COLO668 (cell line): ENCODE data around the gene ISG20L2.
A peak's percentile ranks its signal among the peaks of the same experiment; 100 is the strongest.

Experiments used
- DNase-seq: peaks from one replicate; lab custom pipeline; 2025; ENCODE audit not compliant: unreplicated experiment; lab: John Stamatoyannopoulos, UW

Gene ISG20L2

DNA sequence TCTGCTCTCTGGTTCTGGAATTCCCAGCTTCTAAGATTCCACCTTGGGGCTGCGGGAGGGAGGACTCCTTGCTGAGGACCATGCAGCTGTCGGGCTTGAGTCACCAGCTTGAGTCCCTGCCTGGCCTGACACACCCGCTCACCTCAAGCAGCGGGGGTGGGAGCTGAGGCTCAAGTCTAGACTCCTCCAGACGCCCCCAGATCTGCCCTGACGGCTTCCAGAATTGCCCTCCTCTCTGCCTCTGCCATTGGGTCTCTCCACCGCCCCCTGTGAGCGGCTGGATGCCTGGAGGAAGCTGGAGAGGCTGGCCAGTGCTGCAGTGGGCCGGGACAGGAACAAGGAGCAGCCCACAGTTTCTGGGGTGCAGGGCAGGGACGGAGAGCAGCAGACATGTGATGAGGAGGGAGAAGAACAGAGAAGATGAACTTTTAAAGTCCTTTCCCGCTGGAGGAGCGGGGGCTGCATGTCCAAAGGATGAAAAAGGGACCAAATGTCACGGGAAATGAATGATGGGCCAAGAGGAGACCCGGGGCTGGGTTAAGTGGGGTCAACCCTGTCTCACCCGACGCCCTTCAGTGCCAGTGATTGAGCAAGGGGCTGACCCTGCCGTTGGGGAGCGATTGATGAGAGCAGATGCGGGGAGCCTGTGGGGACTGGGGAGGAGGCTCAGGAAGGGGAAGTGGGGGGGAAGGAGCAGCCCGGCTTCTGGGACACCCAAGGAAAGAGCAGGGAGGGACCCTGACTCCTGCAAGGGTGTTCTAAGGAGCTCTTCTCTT is 36.7 kb downstream of the ISG20L2 start:
- DNase-seq = no peak

DNA sequence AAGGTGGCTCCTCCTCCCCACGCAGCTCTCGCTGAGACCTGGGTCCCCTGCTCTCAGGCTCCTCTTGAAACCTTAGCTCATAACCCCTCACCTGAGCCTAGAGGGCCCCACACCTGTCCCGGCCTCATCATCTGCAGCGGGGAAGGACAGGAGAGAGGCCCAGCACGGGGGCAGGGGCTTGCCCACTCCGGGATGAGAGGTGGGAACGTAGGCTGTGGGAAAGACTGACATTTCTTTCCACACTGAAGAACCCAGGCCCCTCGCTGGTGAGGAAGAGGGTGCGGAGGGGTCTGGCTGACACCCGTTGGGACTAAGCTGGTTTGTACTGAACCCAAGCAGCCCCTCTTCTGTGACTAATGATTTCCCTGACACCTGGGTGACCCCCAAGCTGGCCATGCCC is 37.4 kb downstream of the ISG20L2 start:
- DNase-seq = no peak

DNA sequence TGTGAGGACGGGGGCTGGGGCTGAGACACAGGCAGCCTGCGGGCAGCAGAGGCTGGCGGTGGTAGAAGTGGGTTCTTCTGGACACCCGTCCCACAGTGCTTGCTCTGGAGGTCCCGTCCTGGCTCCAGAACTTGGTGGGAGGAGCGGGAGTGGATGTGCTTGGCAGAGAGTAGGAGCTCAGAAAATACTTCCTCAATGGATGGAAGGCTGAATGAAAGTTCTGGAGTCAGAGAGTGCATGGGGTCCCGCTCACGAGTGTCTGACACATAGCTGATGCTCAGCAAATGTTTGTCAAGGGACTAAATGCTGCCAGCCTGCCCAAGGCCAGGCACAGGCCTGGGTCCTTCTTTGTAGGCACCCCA is 37.9 kb downstream of the ISG20L2 start:
- DNase-seq = no peak

DNA sequence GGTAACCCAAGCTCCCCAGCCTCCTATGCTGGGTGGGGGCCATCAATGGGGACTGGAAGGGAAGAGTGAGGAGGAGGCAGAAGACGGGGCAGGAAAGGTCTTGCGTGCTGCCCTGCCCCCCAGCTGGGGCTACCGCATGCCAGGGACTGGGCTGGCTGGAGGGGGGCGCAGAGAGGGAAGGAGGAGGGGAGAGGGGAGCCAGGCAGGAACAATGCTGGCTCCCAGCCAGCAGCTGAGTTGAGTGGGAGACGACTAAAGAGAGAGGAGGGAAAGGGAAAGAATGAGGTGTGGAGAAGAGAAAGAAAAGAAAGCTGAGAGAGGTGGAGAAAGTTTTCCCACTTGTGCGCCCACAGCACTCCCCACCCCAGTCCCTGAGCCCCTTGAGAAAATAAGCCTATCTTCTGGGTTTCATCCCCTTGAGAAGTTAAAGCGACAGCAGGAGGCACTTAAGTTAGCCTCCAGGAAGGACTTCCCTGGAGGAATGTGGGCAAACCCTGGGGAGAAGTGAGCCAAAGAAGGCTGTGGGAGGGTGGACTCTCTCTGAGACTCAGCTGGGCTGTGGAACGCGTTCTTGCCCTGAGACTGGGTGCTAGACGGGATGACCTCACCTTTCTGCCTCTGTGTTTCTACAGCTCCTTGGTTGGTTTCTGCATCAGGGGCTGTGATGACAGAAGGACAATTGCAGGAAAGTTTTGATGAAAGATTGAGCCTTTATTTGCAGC is 38.5 kb downstream of the ISG20L2 start:
- no peak for DNase-seq

DNA sequence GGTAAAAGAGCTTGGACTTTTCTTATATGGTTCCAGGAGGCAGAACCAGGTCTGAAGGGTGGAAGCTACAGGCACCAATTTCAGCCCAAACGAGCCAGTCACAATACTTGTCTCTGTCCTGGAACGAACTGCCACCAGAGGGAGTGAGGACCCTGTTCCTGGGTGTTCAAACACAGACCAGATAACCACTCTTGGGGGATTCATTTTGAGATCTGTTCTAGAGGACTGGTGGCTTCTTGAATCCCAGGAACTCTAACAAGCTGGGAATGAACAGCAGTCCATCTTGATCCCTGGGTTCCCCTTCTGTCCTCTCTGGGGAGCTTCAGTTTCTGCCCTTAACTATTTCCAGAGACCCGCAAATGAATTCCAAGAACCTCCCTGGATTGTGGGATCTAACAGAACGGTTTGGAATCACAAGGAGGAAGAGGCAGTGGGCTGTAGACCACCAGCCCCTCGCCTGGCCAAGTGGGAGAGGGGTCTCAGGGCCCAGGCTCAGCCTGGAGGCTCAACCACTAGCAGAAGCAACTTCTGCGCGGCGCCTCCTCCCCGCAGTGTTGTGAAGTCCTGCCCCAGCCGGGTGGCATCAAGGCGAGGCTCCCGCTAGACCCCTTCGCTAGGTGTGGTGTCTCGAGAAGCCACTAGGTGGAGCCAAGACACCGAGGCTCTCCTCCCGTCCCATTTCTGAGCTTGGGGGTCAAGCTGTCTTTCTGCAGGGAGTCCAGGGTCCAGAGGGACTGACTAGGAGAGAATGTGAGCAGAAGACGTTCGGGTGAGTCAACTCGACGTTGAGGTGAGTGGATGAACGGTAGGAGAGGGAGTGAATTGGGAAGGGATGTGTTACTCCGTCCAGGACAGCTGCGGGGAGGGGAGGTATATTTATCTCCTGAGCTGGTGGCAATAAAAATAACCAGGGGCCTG is 39.3 kb downstream of the ISG20L2 start:
- peak; percentile 78 for DNase-seq

DNA sequence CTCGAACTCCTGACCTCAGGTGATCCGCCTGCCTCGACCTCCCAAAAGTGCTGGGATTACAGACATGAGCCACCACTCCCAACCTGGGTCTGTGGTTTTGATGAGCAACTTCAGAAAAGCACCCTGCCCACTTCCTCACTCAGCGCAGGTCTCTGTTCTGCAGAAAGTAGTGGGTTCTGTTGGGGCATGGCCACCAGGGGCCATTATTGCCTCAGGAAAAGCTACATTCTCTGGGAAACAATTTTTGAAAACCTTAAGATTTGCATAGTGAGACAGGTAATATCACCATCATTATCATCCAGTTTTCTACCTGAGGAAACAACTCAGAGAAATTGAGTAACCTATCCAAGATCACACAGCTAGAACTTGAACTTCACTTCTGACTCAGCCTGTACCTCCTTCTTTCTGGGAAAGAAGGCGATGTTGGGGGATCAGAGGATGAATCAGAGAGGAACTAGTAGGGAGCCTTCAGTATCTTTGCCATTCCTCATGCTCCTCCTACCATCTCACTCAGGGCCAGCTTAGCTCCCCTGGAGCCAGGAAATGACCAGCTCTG is 44.3 kb downstream of the ISG20L2 start:
- no peak for DNase-seq

DNA sequence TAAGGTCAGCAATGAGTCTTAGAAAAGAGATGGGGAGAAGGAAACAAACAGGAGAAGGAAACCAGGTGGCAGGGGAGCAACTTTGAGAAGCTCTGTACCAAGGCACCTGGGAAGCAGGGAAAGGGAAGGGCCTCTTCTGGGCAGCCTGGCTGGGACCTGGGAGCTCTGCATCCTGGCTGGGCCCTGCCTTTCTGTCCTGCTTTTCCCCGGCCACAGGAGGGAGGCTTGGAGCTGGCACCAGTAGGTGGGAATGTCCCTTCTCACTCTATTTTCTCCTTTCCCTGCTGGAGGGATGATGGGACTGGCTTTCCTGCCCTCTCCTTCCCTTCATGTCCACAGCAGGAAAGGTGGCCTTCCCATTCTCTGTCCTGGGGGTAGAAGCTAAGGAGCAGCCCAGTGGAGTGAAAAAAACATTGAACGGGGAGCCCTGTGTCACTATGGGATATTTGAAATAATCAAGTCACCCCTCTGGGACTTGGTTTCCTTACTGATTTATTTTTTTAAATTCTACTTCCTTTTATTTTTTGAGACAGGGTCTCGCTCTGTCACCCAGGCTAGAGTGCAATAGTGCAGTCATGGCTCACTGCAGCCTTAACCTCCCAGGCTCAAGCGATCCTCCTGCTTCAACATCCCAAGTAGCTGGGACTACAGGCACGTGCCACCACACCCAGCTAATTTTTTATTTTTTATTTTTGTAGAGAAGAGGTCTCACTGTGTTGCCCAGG is 46.2 kb downstream of the ISG20L2 start:
- DNase-seq = no peak

DNA sequence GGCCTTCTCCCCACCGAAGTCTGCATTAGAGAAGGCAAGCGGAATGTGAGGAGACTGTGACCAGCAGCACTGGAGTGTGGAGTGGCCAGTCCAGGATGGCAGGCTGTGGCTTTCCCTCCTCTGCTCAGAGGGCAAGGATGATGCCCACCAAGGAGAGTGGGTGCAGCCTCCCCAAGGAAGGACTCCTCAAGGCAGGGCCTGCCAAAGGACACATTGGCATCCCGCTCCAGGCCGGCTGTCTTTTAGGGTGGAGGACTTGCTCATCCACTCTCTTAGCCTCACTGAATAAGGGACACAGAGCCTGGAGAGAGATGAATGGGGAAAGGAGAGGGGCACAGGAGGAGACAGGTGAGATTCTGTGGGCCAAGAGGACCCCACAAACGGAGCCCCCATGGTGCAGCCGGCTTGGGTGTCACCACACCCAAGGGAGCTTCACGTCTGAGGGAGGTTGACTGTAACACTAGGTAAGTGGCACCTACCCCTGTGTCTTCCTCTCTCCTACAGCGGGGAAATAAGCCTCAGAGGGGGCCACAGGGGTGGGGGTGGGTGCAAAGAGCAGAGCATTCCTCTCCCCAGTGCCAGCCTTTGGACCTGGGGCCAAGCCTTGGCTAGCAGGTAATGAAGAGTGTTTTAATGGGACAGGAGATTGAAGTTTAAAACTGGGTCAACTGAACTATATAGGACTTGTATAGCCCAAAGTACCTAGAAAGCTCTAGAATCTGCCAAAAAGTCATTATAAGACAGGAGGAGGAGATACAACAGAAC is 47.2 kb downstream of the ISG20L2 start:
- no peak for DNase-seq

DNA sequence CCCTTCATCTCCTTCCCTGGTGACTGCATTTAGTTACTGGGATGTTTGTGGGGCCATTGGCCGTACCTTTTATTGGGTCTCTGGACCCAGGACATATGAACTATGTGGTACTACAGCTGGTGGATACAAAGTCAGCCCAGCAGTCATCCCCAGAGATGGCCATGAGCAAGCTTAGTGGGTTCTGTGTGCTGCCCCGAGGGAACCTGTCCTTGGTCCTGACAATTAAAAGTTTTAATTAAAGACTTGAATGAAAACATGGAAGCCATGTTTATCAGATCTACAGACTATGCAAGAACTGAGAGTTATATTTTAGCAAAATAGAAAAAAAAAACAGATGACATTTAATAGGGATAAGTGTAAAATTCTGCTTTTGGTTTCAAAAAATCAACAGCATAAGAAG is 48.5 kb downstream of the ISG20L2 start:
- no peak for DNase-seq

DNA sequence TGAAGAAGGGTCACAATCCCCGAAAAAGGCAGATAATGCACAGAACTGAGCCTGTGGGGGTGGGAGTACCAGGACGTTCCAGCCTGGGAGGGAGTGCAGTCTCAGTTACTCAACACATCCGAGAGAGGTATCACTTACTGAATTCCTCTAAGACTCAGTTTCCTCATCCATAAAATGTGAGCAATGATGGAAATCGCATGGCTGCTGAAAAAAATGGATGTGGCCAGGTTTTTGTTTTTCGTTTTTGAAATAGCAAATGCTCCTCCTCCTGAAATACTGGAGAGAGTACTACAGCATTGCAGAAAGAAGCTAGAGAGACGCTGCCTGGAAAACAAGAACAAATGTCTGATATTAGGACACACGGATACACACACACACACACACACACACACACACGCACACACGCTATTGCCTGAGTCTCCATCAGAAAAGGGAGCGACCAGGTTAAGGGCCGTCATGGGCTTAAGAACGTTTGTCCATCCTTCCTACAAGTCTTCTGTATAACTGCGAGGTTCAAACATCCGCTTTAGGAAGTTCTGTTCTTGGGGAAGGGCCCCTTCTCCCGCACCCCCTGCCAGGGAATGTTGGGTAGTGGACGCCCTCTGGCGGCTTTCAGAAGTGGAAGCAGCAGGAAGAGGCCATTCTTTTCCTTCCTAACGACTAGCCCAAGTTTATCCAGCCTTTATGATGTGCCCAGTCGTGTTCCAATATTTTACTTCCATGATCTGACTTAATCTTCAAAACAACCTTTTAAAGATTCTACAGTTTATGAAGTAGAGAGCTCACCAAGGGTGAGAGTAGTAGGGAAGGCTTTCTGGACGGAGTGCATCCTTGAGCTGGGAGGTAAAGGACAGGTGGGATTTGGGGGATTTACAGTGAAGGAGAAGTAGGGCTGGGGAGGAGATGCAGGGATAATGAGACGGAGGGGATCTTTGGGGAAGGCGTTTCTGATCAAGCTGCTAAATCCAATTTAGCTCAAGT is 50.7 kb downstream of the ISG20L2 start:
- DNase-seq = peak; percentile 61

DNA sequence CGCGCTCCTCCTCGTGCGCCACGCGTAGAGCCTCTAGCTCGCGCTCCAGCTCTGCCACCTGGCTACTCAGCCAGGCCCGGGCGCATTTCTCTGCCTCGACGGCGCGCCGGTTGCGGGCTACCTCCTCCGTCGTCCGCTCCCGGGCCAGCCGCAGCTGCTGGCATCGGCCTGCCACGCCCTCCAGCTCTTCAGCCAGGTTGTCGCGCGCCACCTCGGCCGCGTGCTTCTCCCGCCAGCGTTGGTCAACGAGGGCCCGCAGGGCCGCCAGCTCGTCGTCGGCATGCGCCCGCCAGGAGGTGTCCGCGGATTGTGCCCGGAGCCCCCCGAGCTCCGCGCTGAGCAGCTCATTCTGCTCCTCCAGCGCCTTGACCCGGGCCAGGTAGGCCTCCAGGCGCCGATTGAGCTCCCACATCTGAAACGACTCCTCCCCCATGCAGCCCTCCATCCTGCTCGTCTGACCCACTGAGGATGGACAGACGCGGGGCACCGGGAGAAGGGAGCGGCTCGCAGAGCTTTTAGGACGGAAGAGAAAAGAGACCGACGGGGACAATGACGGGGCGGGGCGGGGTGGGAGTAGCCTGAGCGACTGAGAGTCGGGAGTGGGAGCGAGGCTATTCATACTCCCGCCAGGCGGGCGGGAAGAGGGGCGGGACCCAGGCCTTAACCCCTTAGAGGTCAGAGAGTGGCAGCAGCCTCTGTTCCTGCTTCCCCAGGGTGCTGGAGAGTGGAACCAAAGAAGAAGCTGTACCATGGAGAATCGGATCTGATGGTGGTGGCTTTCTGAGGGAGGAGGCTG is 51.5 kb downstream of the ISG20L2 start, which contains the start of gene NES:
Gene NES, minus strand, starts transcription at position 588 of the 796 bp plus-strand sequence. Its CDS starts 143 bp downstream, at position 445.
- DNase-seq = peak; percentile 54

DNA sequence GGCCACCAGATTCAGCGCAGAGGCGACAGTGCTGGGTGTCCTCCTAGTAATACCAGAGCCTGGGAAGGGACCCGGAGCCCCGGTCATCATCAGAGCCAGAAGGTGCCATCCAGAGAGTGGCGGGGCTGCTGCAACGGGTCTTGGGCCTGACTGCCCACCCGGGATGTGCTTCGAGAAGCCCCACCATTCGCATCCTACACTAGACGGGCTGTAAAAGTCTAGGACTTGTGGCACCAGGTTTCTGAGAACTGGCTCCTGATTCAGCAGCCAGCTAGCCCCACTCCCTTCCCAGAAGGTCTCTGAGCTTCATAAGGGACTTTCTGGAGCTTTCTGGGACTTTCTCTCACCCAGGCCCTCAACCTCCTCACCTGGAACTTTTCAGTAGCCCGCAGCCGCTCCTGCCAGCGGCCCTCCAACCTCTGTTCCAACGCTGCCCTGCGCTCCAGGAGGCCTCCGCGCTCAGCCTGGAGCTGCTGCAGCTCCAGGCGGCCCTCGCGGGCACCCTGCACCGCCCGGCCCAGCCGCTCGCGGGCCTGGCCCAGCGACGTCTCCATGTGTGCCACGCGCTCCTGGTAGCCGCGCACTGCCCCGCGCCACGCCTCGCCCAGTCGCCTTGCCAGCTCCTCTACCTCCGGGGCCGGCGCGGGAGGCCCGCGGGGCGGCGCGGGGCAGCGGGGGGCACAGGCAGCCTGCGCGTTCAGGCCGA is 52.3 kb downstream of the ISG20L2 start:
- DNase-seq = peak; percentile 39

DNA sequence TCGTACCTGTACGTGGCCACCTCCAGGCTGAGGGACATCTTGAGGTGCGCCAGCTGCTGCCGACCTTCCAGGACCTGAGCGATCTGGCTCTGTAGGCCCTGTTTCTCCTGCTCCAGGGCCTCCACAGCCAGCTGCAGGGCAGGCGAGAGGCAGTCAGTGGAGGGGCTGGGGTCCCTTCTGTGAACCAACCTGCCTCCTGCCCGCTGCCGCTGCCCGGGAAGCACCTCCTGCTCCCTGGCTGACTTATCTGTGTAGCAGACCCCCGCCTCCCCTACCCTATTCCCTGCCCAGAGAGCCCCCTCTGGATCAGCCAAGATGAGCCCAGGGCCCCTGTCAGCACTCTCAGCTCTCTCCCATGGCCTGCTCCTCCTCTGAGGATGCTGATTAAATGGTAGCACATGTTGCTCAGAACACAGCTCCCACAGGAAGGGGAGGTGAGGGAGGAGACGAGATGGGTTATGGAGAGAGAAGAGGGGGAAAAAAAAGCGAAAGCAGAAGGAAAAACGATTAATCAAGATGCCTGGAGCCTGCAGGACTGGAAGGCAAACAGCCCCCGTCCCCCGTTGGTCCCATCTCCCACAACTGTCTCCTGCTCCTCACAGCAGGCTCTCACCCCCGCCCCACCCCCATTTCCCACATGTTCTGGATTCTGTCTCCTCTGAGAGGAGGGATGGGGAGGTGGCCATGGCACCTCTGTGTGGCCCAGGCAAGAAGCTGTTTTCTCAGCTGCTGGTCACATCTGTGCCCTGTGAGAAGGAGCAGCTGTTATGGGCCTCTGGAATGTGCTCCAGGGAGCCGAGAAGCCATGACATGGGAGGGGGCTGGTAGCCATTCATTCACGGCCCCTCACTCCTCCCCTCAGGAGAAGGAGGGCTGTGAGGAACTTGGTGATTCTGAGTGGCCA is 53.1 kb downstream of the ISG20L2 start:
- DNase-seq = no peak

DNA sequence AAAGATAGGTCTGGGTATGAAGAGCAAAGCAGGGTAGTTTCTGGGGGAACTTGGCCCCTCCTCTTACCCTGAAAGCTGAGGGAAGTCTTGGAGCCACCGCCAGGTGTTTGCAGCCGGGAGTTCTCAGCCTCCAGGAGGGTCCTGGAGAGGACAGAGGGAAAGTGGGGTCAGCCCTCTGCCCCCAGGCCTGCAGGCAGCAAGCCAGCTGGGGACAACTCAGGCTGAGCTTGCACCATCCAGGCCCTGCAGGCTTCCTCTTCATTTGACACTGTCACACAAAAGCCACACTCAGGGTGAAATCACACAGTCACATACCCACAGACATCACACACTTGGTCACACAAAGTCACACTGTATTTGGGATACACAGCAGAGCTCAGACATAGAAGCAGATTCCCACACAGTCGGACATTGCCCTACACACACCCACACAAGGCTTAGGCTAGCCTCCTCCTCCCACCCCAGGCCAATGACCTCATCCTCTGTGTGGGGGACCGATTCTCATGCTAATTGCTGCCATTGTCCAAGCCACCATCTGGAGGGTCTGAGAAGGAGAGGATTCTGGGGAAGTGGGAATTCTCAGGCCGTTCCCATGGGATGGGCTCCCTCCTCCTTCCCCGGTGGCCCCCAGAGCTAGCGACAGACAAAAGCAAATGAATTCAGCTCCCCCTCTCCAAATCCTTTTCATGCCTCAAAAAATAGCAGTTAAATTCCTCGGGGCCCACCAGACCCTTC is 55.0 kb downstream of the ISG20L2 start:
- no peak for DNase-seq
